ENCODE results near the gene MRC1.

GRCh38 chr10:17857040-17857439 is 47.9 kb downstream of the MRC1 start:
- no peak for TF ChIP-seq MAX (IDR thresholded peaks at IDR 0.05)
- no peak for TF ChIP-seq FOXM1 (IDR thresholded peaks at IDR 0.05; ENCODE audit: borderline replicate concordance, low read depth)
